DND-41 (cell line): ENCODE results near the gene ANKRD35.

Experiments used
- CTCF ChIP-seq: IDR thresholded peaks from 2 replicates; pipeline ENCODE4 v1.5.1; 2012; ENCODE audit warnings: borderline replicate concordance, low read length, moderate library complexity, mild to moderate bottlenecking; ENCODE audit not compliant: poor library complexity, severe bottlenecking; ENCODE audit errors: extremely low read depth
- EZH2 ChIP-seq: IDR thresholded peaks from 3 replicates; pipeline ENCODE4 v1.6.1; 2012; ENCODE audit warnings: borderline replicate concordance, low read depth, mild to moderate bottlenecking, moderate library complexity, low read length, inconsistent platforms; ENCODE audit not compliant: severe bottlenecking

- TF ChIP-seq CTCF (no peak), EZH2 (no peak)
Observed at GRCh38 chr1:145847827-145848226, 37.8 kb downstream of the ANKRD35 start.
